HG02852 (cell line): Measurements from ENCODE around the gene USP25.

Experiments
- ATAC-seq: cut with Tn5 transposase; IDR thresholded peaks from one replicate; pipeline ENCODE4 v1.9.1; 2021; ENCODE audit warnings: mild to moderate bottlenecking, moderate library complexity; ENCODE audit not compliant: unreplicated experiment

Gene USP25

GRCh38 chr21:15761507-15762100, 31.8 kb downstream of the USP25 start:
- no peak for ATAC-seq

GRCh38 chr21:15763359-15763758, 33.6 kb downstream of the USP25 start:
- no peak for ATAC-seq

- ATAC-seq = no peak
Measured at GRCh38 chr21:15764878-15765277, 35.1 kb downstream of the USP25 start.

- ATAC-seq = no peak
Measured at GRCh38 chr21:15766952-15767603, 37.3 kb downstream of the USP25 start.

GRCh38 chr21:15768045-15768601, 38.3 kb downstream of the USP25 start:
- ATAC-seq = no peak

GRCh38 chr21:15768853-15769252, 39.1 kb downstream of the USP25 start:
- no peak for ATAC-seq

- no peak for ATAC-seq
Measured at GRCh38 chr21:15771311-15771710, 41.5 kb downstream of the USP25 start.

GRCh38 chr21:15772654-15773053, 42.9 kb downstream of the USP25 start:
- no peak for ATAC-seq

- no peak for ATAC-seq
Measured at GRCh38 chr21:15774590-15774989, 44.8 kb downstream of the USP25 start.

GRCh38 chr21:15775291-15775690, 45.5 kb downstream of the USP25 start:
- no peak for ATAC-seq

GRCh38 chr21:15775981-15776380, 46.2 kb downstream of the USP25 start:
- no peak for ATAC-seq

GRCh38 chr21:15776818-15777217, 47.0 kb downstream of the USP25 start:
- ATAC-seq = no peak

GRCh38 chr21:15781986-15782385, 52.2 kb downstream of the USP25 start:
- ATAC-seq = no peak

GRCh38 chr21:15788847-15789523, 59.2 kb downstream of the USP25 start:
- ATAC-seq = no peak

- no peak for ATAC-seq
Measured at GRCh38 chr21:15793109-15793508, 63.3 kb downstream of the USP25 start.

- no peak for ATAC-seq
Measured at GRCh38 chr21:15793550-15794235, 63.9 kb downstream of the USP25 start.

- no peak for ATAC-seq
Measured at GRCh38 chr21:15794277-15794912, 64.6 kb downstream of the USP25 start.

- no peak for ATAC-seq
Measured at GRCh38 chr21:15795533-15795932, 65.8 kb downstream of the USP25 start.

- no peak for ATAC-seq
Measured at GRCh38 chr21:15797577-15798363, 68.0 kb downstream of the USP25 start.

GRCh38 chr21:15801352-15801863, 71.6 kb downstream of the USP25 start:
- ATAC-seq = no peak
